NK-92 treated with Interleukin-12 subunit alpha and Interleukin-12 subunit beta, amount 100 ng/mL, for 24 hours (cell line): ENCODE results near the gene SFSWAP.
"Not testable (repeated sequence)": the region's sequence is repeated elsewhere in the genome, so short reads cannot be mapped to it uniquely, and the experiment has no call there.

Experiments
- DNase-seq: peaks from one replicate; lab custom pipeline; 2025; lab: John Stamatoyannopoulos, UW

Gene SFSWAP

DNA sequence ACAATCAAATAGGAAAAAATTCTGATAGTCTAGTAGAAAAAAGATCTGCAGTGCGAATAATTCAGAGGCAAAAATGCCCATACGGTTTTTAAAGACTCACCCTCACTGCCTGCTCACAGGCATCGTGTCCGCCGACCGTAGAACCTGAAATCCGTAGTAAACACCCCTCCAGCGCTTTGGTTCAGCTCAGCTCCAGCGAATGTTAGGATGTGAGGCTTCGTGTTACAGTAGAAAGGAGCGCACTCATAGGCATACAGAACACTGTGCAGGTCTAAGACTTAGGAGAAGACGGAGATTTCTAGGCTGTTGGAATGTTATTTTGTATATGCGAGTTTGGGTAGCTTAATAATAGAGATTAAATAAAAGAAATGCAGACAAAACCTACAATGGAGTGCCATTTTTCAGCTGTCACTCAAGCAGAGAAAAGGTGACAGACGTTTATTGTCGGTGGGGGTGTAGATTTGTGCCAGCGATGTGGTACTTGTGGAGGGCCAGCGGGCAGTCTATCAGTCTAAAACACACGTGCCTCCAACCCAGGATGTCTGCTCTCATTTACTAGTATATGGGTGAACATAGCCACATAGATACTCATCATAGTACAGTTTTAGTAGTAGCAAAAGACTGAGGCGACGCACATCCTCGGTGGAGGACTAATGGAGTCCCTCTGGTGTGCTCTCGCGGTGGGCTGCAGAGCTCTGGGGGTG is 25.7 kb downstream of the SFSWAP start:
- DNase-seq, result no peak

DNA sequence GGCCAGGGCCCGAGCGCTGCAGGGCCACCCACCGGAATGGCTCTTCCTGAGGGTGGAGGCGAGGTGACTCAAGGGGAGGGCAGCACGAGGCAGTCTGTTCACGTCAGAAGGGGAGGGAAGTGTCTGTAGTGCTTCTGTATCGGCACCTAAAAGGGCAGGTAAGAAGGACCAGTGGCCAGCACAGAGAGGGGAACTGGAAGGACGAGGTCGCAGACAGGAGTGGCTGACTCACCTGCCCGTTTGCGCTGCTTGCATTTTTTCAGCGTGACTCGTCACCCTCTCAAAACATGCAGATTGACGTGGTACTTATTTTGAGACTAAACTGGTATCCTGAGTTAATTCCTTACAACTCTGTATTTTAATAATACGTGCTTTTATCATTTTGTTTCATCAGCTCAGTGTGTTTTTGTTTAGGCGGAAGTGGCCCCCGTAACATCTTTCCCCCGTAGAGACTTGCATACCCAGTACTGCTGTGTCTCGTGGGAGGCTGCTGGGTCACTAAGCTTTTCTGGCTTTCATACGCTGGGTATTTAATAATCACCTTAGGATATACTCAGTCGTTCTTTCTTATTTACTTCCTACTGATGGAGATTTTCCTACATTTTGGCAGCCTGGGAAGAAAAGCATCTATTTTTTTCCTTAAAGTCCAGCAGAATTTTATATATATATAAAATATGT is 26.4 kb downstream of the SFSWAP start:
- DNase-seq, result no peak

DNA sequence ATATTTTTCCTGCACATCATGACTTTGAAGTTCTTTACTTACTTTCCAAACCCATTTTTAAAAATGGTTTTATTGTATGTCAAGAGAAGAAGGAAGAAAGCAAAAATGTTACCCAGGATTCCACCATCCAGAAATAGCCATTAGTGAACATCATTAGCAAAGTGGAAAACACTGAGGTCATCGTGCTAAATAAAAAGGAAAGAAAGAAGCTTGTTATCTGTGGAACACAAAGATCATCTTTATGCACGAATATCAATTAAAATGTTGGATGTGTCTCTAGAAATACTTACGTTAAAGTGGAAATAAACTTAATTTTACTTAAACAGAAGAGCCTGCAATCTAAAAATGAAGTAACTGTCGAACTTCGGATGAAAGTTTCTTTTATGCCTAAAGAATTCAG is 27.3 kb downstream of the SFSWAP start:
- no peak for DNase-seq

DNA sequence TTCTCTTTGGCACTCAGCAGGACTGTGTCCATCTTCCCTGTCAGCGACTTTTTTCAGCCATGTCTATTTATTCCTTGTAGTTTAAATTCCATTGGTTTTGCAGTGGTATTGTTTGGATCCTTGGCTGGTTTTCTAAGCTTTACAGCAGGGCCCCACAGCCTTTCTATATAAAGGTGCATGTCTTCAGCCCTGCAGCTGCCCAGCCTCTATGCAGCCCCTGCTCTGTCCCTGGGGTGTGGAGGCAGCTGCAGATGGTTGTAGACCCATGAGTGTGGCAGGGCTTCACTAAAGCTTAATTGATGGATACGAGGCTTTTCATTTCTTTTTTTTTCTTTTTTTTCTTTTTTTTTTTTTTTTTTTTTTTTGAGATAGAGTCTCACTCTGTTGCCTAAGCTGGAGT is 29.7 kb downstream of the SFSWAP start:
- DNase-seq, result no peak

DNA sequence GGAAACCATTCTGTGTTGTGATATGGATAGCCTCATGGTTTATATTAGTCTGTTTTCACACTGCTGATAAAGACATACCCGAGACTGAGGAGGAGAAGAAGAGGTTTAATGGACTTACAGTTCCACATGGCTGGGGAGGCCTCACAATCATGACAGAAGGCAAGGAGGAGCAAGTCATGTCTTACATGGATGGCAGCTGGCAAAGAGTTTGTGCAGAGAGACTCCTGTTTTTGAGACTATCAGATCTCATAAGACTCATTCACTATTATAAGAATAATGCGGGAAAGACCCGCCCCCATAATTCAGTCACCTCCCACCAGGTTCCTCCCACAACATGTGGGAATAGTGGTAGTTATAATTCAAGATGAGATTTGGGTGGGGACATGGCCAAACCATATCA is 31.9 kb downstream of the SFSWAP start:
- not testable (repeated sequence) for DNase-seq

DNA sequence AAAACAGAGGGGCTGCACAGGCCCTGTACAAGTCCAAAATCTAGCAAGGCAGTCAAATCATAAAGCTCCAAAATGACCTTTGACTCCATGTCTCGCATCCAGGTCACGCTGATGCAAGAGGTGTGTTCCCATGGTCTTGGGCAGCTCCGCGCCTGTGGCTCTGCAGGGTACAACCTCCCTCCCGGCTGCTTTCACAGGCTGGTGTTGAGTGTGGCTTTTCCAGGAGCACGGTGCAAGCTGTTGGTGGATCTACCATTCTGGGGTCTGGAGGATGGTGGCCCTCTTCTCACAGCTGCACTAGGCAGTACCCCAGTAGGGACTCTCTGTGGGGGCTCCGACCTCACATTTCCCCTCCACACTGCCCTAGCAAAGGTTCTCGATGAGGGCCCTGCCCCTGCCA is 32.5 kb downstream of the SFSWAP start:
- DNase-seq, result not testable (repeated sequence)

DNA sequence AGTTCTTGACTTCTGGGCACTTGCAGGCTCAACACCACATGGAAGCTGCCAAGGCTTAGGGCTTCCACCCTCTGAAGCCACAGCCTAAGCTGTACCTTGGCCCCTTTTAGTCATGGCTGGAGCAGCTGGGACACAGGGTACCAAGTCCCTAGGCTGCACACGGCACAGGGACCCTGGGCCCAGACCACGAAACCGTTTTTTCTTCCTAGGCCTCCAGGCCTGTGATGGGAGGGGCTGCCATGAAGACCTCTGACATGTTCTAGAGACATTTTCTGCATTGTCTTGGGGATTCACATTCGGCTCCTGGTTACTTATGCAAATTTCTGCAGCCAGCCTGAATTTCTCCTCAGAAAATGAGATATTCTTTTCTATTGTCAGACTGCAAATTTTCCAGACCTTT is 33.0 kb downstream of the SFSWAP start:
- DNase-seq, result not testable (repeated sequence)

DNA sequence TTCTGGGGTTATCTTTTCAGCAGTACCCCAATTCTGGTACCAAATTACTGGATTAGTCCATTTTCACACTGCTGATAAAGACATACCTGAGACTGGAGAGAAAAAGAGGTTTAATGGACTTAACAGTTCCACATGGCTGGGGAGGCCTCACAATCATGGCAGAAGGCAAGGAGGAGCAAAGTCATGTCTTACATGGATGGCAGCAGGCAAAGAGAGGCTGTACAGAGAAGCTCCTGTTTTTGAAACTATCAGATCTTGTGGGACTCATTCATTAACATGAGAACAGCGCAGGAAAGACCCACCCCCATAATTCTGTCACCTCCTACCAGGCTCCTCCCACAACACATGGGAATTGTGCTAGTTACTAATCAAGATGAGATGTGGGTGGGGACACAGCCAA is 33.8 kb downstream of the SFSWAP start:
- not testable (repeated sequence) for DNase-seq

DNA sequence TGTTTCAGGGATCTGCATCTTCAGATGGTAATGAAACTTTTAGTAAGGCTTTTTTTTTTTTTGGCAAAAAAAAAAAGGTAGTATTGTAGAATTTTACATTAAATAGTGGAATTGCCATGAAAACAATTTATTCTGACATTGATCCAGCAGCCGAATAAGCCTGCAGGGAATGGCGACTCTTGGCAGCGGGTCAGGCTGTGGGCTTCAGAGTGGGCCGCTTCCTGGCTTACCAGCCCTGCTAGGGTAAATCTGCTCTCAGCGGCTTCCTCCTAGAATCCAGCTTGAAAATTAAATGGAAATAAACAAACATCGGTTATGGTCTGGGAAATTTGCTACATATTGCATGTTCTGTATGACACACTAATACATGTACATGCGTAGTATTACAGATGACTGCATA is 34.8 kb downstream of the SFSWAP start:
- DNase-seq, result no peak

DNA sequence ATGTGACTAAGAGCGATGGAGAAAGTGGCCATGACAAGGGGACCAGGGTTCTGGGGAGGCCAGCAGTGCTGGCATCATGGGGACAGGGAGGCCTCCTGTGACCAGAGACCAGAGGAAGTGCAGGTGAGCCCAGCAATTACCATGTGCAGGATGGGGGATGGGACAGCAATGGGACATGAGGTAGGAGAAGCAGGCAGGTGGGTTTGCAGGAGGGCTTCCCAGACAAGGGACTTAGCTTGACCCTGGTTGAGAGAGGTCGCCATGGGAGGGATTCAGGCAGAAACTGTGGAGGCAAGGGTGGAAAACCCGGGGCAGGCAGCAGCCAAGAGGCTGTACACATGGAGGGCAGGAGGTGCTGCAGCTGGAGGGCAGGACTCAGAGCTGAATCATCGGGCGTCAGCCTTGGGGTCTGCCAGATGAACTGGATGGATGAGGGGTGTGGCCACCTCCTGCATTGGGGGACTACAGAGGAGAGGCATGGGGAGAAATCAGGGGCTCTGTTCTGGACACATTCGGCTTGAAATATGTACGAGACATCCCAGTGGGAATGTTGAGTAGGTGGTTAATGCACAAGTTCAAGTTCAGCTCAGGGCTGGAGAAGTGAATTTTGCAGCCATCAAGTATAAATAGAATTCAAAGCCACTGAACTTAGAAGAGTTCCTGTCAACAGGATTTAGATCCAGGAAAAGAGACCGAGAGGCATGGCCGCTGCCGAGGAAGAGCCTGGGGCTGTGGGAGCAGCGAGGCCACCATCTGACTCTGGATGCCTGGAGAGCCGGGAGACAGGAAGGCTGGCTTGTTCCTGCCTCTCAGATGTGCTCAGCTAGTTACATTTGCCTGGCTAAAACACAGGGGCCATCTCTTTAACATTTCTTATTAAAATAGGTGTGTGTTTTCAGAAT is 36.6 kb downstream of the SFSWAP start:
- DNase-seq, result no peak

DNA sequence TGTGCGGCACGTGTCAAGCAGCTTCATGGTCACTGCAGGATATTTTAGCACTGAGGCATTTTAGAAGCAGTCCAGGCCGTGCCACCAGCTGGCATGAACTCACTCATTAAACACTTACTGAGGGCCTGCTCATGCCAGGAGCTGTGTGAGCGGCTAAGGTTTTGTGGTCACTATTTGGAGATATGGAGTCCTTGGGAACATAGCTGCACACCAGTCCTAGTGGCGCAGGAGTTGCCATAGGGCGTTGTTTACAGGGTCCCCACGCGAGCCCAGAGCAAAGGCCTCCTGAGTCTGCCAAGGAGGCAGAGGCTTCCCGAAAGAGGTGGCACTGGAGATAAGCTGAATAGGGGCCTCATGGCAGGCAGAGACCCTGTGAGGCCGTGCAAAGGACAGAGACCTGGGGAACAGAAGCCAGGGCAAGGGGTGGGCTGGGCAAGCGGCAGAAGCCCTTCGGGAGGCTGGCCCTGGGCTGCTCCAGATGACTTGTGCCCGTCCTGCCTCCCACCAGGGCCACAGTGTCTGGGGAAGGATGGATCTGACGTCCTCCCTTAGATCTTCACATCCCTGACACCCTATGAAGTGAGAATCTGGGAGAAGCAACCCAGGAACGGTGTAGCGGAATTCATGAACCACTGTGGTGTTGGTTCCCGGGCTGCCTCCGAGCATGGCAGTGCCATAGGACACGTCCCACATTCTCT is 38.9 kb downstream of the SFSWAP start:
- DNase-seq, result no peak

DNA sequence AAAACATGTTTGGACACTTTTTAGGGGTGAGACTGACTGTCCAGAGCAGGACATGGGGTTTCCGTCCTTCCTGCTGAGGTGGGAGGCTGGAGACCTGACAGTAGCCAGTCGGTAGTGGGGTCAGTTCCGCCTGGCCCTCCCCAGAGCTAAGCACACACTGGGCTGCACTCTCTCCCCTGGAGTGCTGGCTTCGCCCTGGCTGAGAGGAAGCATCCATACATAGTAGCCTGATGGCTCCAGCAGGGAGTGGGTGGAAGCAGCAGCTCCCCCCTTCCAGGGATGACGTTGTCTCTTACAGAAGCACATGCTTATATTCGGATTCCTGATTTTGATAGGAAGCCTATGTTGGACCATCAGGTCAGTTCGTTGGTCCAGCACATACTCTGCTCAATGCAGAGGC is 40.4 kb downstream of the SFSWAP start:
- DNase-seq, result no peak

DNA sequence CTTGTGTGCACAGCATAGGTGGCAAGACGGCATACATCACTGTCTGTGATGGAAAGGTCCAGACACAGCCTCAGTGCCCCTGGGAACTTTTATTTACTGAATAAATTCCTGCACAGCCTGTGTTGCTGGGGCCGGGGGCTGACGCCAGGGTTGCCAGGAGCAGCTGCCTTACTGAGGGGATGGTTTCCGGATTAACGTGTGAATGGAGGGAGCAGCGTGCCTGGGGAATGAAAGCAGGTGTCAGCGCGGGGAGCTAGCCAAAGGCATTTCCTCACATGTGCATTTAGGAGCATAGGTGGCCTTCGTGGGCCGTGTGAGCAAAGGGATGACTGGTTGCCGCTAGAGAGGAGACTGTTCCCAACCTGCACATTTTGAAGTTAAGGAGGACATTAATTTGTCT is 41.6 kb downstream of the SFSWAP start:
- DNase-seq, result no peak

DNA sequence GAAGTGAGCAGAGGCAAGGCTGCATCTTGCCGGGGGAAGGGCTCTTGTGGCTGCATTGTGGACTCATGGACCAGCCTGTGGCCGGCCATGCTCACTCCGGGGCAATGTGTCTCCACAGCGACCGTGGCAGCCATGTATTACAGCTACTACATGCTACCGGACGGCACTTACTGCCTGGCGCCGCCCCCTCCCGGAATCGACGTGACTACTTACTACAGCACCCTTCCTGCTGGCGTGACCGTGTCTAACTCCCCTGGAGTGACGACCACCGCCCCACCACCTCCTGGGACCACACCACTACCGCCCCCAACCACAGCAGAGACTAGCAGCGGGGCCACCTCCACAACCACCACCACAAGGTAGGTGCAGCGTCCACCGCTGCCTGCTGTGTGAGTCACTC is 42.1 kb downstream of the SFSWAP start:
- DNase-seq, result no peak

DNA sequence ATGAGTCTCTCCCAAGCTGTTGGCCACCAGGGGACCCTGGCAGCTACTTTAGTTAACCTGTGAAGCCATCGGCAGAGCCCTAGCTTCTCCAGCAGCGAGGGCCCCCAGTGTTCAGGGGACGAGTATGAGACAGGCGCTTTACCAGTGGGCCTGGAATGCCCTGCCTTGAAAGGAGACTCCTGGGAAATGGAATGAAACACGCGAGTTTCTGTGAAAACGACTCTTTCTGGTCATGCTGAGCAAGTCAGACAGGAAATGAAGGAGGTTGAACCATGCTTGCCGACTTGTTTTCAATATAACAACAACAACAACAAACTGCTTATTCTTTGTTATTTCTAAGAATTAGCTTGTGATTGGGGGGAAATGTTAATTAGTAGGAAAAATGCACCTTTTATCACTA is 42.9 kb downstream of the SFSWAP start:
- no peak for DNase-seq

DNA sequence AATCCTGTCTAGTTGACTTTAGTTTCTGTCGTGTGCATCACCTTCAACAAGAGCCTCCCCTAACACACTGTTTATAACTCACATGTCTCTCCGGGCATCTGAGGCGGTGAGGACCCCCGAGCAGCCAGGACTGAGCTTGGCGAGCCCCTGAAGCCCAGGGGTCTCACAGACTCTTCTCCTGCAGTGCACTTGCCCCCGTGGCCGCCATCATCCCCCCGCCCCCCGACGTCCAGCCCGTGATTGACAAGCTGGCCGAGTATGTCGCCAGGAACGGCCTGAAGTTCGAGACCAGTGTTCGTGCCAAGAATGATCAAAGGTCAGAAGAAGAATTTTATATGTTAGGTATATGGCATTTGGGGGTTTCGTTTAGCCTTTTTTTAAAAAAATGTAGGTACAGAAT is 43.3 kb downstream of the SFSWAP start:
- DNase-seq, result no peak

DNA sequence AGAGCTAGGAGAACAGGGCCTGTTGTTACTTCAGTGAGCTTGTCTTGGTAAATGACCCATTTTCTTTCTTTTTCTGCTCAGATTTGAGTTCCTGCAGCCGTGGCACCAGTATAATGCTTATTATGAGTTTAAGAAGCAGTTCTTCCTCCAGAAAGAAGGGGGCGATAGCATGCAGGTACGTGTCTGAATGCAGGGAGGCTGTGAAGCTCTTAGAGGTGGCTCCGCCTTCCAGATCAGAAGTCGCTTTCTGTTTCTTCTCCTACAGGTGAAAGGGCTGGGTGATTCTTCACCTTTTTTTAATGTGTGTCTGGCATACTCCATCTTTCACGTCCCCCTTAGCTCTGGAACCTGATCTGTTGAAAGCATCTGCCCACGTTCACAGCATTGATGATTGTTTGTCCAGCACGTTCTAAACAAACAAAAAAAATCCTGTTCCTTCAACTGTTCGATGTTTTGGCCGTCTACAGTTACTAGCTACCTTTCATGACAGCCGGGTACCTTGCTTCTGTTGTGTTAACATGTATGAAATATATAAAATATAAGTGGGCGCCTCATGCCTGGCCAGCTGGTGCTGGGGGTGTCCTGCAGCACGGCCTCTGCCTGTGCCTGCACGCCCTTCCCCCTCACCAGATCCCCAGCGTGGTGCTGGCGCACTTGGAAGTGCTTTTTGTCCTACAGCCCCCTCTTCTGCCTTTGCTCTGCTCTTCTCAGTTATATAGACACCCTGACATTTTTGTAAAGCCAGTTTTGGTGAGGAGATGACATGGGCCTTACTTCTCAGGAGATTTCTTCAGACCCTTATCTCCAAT is 44.6 kb downstream of the SFSWAP start:
- no peak for DNase-seq

DNA sequence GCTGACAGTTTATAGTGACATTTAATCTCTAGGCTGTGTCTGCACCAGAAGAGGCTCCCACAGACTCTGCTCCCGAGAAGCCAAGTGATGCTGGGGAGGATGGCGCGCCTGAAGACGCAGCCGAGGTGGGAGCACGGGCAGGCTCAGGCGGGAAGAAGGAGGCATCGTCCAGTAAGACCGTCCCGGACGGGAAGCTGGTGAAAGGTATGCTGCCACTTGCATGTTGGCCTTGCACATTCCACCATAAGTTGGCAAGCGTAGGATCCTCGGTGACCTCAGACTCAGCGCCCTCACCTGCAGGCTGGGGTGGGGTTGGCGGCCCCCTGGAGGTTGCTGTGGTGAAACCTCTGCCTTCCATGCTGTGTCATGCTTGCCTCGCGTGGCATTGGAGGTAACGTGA is 45.6 kb downstream of the SFSWAP start:
- DNase-seq, result no peak

DNA sequence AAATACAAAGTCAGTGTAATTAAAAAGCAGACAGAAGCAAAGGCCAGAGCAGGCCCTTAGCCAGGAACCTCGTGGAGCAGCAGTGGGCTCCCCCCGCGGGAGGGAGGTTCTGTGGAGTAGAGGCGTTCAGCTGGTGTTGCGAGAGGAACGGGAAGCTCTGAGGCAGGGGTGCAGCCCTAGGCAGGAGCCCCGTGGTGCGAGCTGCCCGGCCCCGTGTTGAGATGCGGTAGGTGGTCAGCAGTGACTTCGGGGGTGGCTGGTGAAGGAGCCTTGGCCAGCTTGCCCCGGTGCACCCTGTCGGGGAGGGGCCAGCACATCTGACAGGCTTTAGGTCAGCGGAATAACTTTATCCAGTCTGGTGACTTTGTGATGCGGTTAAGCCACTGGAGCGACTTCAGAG is 46.2 kb downstream of the SFSWAP start:
- no peak for DNase-seq

DNA sequence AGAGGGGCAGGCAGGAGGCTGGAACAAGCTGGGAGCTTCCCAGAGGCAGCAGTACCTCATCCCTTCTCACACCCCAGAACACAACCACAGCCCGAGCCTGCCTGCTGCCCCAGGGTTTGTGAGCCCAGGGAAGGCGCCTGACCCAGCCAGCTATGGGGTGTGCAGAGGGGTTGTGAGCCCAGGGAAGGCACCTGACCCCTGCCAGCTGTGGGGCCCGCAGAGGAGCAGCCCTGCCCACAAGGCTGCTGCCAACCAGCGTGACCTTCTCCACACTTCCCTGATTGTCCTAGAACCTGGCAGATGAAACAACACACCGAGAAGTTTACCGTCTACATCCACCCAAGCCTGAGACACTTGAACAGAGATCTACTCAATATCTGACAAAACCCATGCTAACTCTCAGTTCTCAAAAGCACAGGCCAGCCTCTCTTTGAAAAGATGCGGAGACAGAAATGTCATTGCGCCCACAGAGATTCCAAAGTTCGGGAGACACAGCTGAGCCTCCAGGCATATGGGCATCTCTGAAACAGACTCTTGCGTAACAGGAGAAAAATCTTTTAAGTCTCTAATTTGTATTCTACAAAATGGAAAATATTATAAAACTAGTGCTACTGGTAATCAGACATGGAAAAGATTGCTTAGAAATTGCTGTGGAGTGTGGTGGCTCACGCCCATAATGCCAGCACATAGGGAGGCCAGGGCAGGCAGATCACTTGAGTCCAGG is 47.3 kb downstream of the SFSWAP start:
- DNase-seq, result no peak

DNA sequence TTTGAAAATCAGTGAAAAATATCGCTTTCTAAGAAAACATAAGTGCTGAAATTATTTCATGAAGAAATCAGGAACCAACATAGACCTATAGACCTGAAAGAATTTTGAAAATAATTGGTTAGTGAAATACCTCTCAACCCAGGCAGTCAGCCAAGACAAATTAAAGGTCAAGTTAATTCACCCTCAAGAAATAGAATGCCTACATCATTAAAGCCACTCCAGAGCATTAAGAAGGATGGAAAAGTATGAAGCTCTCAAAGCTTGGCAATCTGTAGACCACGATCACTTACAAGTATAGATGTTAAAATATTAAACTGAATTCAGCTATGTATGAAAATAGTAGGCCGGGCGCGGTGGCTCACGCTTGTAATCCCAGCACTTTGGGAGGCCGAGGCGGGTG is 48.3 kb downstream of the SFSWAP start:
- DNase-seq, result no peak
